BE2C (cell line): Measurements from ENCODE around the gene LRRC34.

Experiments used
- DNase-seq: peaks from one replicate; pipeline ENCODE4 v3.0.0-alpha.2; 2020
- H3K27me3 ChIP-seq: fragments of 250-450 bp; sonication (Bioruptor Pico); 2 replicates; pipeline ENCODE4 v1.5.1; 2020; ENCODE audit warnings: mild to moderate bottlenecking
- H3K36me3 ChIP-seq: fragments of 250-450 bp; sonication (Bioruptor Pico); 2 replicates; pipeline ENCODE4 v1.5.1; 2020; ENCODE audit warnings: mild to moderate bottlenecking
- H3K4me1 ChIP-seq: fragments of 250-450 bp; sonication (Bioruptor Pico); 2 replicates; pipeline ENCODE4 v1.5.1; 2020
- H3K4me3 ChIP-seq: 2 replicates; pipeline ENCODE4 v1.5.1; 2011; ENCODE audit warnings: low read depth, low read length
- H3K9me3 ChIP-seq: fragments of 250-450 bp; sonication (Bioruptor Pico); 2 replicates; pipeline ENCODE4 v1.5.1; 2020
- TF ChIP-seq, protein P1 (sequence below): IDR thresholded peaks from 2 replicates; pipeline ENCODE4 v1.5.1; 2012; ENCODE audit warnings: mild to moderate bottlenecking, low read depth, low read length

The LRRC34 gene

DNA sequence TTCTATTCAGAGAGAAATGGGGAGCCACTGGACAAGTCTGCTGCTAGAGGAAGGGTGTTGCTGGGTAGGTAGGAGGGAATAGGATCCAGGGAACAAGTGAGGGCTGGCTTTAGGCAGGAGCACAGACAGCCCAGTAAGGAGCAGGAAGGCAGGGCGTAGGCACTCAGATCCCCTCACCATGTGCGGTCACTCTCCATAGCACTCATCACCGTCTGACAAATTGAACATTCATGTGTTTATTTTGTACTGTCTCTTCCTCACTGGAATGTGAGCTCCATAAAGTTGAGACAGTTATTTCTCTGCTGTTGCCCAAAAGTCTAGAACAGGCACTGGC is 24.2 kb upstream of the LRRC34 start:
- no peaks in the 10 kb centered on the region for H3K4me1 ChIP-seq
- no peaks in the 10 kb centered on the region for H3K9me3 ChIP-seq
- no peaks in the 10 kb centered on the region for H3K36me3 ChIP-seq
- TF ChIP-seq, protein P1, sequence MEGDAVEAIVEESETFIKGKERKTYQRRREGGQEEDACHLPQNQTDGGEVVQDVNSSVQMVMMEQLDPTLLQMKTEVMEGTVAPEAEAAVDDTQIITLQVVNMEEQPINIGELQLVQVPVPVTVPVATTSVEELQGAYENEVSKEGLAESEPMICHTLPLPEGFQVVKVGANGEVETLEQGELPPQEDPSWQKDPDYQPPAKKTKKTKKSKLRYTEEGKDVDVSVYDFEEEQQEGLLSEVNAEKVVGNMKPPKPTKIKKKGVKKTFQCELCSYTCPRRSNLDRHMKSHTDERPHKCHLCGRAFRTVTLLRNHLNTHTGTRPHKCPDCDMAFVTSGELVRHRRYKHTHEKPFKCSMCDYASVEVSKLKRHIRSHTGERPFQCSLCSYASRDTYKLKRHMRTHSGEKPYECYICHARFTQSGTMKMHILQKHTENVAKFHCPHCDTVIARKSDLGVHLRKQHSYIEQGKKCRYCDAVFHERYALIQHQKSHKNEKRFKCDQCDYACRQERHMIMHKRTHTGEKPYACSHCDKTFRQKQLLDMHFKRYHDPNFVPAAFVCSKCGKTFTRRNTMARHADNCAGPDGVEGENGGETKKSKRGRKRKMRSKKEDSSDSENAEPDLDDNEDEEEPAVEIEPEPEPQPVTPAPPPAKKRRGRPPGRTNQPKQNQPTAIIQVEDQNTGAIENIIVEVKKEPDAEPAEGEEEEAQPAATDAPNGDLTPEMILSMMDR: no peak
- DNase-seq: no peak
- no peaks in the 10 kb centered on the region for H3K27me3 ChIP-seq
- no peak overlapping the region for H3K4me3 ChIP-seq

DNA sequence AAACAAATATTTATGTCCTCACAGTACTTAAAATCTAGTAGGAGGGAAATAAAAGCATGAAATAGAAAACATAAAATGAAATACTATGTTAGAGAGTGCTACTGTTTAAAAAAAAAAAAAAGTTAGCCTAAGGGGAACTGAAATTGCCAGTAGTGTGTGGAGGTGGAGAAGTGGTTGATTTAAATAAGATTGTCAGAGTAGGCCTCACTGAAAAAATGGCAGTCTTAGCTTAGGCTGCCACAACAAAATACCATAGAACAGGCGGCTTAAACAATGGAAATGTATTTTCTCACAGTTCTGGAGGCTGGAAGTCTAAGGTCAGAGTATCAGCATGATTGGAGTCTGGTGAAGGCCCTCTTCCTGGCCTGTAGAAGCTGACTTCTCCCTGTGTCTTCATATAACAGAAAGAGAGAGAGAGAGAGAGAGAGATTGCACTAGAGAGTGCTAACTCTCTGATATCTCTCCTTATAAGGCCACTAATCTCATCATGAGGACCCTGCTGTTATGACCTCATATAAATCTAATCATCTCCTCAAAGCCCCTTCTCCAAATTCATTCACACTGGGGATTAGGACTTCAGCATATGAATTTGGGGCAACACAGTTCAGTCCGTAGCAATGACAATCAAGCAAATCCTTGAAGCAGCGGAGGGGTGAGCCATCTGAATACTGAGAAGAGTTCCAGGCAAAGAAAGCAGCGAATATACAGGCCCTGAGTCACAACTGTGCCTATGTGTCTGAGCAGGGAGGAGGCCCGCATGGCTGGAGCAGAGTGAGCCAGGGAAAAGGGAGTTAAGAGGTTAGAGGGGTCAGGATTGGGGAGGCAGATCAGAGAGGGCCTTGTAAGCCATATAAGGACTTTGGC is 23.6 kb upstream of the LRRC34 start:
- no peaks in the 10 kb centered on the region for H3K4me1 ChIP-seq
- no peaks in the 10 kb centered on the region for H3K36me3 ChIP-seq
- H3K27me3 ChIP-seq: no peaks in the 10 kb centered on the region
- DNase-seq: no peak
- no peak overlapping the region for H3K4me3 ChIP-seq
- TF ChIP-seq, protein P1: no peak
- no peaks in the 10 kb centered on the region for H3K9me3 ChIP-seq

DNA sequence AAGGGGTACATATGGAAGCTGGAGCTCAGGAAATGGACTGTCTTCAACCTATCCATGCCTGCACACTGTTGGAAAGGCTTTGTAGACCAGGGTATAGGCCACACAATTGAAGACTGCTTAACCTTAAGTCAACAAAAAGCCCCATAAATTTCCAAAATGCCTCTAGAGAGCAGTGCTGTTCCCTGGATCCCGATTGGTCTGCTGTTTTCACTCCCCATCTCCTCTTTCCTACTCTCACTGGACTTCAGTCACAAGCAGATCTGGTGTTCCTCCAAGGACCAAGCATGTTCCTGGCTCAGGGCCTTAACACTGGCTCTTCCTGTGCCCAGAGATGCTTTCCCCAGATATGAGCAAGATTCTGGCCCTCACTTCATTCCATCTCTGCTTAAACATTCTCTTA is 22.8 kb upstream of the LRRC34 start:
- H3K9me3 ChIP-seq: no peaks in the 10 kb centered on the region
- TF ChIP-seq, protein P1: no peak

DNA sequence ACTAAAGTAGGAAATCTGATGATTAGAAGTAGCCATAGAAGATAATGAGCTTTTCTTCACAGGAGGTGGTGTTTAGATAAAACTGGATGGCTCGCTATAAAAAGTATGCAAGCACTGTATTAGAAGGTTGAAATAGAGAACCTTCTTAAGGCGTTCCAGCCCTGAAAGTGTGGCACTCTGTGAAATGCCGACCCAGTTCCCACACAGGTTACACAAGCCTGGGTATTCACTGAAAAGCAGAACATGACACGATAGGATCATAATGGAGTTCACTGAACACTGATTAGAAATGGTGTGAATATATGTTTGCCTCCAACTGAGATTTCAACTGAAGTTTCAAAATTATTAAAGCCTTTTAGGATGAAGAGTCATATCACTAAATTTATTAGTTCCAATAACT is 15.0 kb upstream of the LRRC34 start:
- no peak for DNase-seq
- Histone ChIP-seq H3K9me3 (no peaks in the 10 kb centered on the region), H3K4me1 (no peaks in the 10 kb centered on the region), H3K4me3 (no peak overlapping the region), H3K36me3 (no peaks in the 10 kb centered on the region), H3K27me3 (no peaks in the 10 kb centered on the region)
- TF ChIP-seq, protein P1: no peak

More for the DNA sequence above, 22.8 kb upstream of the LRRC34 start:
- DNase-seq: no peak
- Histone ChIP-seq H3K4me1 (no peaks in the 10 kb centered on the region), H3K27me3 (no peaks in the 10 kb centered on the region), H3K36me3 (no peaks in the 10 kb centered on the region), H3K4me3 (no peak overlapping the region)

DNA sequence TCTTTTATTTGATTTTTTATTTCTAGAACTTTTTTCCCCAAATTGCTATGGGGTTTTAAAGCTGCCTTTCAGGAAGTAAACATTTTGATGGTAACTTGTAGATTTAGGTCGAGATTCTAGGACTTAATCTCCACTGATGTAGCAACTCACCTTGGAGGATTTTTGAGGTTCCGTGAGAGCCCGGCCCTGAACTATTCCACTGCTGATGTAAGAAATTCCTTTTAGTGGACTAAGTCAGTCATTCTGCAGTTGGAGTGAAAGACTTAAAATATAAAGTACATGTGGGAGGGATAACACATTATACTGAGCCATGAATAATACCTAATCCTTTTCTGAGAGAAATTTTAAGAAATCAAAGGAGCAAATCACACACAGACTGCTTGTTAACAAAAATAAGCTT is 12.6 kb upstream of the LRRC34 start:
- no peaks in the 10 kb centered on the region for H3K36me3 ChIP-seq
- no peaks in the 10 kb centered on the region for H3K27me3 ChIP-seq
- H3K4me3 ChIP-seq: no peak overlapping the region
- TF ChIP-seq, protein P1: no peak
- H3K9me3 ChIP-seq: no peaks in the 10 kb centered on the region
- no peaks in the 10 kb centered on the region for H3K4me1 ChIP-seq
- no peak for DNase-seq

DNA sequence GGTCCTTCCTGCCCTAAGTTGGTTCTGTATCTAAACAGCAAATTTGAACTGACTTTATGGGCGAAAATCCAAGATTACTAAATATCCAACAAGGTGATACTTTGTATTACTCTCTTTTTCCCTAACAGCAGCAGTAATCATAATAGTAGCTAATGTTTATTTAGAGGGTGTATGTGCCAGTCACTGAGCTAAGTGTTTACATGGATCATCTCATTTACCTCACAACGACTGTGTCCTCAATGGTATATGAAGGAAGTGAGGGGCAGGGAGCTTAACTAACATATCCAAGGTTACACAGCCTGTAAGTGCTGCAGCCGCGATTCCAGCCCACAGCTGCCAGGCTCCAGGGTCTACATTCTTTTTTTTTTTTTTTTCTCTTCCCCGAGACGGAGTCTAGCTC is 10.3 kb upstream of the LRRC34 start:
- Histone ChIP-seq H3K9me3 (no peaks in the 10 kb centered on the region), H3K27me3 (no peaks in the 10 kb centered on the region), H3K36me3 (no peaks in the 10 kb centered on the region), H3K4me3 (no peak overlapping the region), H3K4me1 (no peaks in the 10 kb centered on the region)
- TF ChIP-seq, protein P1: no peak
- DNase-seq: no peak
